Endothelial cell of umbilical vein (primary cell): ENCODE results near the gene MRPS6. TPM values are rescaled to one million over a fixed set of nuclear protein-coding genes. Genes with fewer than 3 reads are reported as not detected.

Experiments used
- BruUV-seq: library from RNA; stranded (reverse); fragments of 400-500 nt; replicated peaks from 2 replicates; lab custom pipeline; 2021; lab: Mats Ljungman, UMichigan
- CTCF ChIA-PET: fragments of 300-600, 350-600 bp; sonication (Branson Sonifier 250); formaldehyde crosslinking; loops from one replicate; lab custom pipeline; 2021; ENCODE audit warnings: antibody characterized with exemption, inconsistent platforms; lab: Charles Lee
- POLR2A ChIA-PET: fragments of 300-600, 350-600 bp; sonication (Branson Sonifier 250); formaldehyde crosslinking; loops from one replicate; lab custom pipeline; 2021; ENCODE audit warnings: antibody characterized with exemption, inconsistent platforms; lab: Charles Lee
- DNase-seq: peaks from one replicate; pipeline ENCODE4 v3.0.0-alpha.2; 2011; ENCODE audit warnings: low read depth, low spot score
- FAIRE-seq: peaks from 2 replicates; lab custom pipeline; 2011; peaks lifted over from hg19 to GRCh38; lab: Jason Lieb, UNC
- H2AFZ ChIP-seq: 2 replicates; pipeline ENCODE4 v1.6.0; 2012; ENCODE audit warnings: low read depth, low read length, control low read depth, inconsistent platforms
- H3K27ac ChIP-seq: 2 replicates; pipeline ENCODE4 v1.5.1; 2011; ENCODE audit warnings: low read depth, mild to moderate bottlenecking, control low read depth, low read length, moderate library complexity; ENCODE audit not compliant: insufficient read depth
- H3K27me3 ChIP-seq, 2 experiments: 2 replicates each; pipeline versions ENCODE4 v1.6.0 to v1.6.1; 2011; ENCODE audit warnings: low read length in 2 of 2, mixed read lengths in 1 of 2; ENCODE audit not compliant: control insufficient read depth in 2 of 2, insufficient read depth in 2 of 2
- H3K36me3 ChIP-seq, 2 experiments: 2 replicates in 1 of 2; 3 replicates in 1 of 2; pipeline ENCODE4 v1.5.1; 2011; ENCODE audit warnings: low read length in 2 of 2, mild to moderate bottlenecking in 1 of 2, moderate library complexity in 1 of 2; ENCODE audit not compliant: control insufficient read depth in 2 of 2, insufficient read depth in 2 of 2; ENCODE audit errors: extremely low read depth in 1 of 2
- H3K4me1 ChIP-seq: 3 replicates; pipeline ENCODE4 v1.5.1; 2011; ENCODE audit warnings: mild to moderate bottlenecking, low read length; ENCODE audit not compliant: control insufficient read depth, insufficient read depth; ENCODE audit errors: extremely low read depth
- H3K4me2 ChIP-seq: 2 replicates; pipeline ENCODE4 v1.6.1; 2011; ENCODE audit warnings: low read length, control low read depth, mixed read lengths; ENCODE audit not compliant: insufficient read depth
- H3K4me3 ChIP-seq, 3 experiments: fragments of 200-600 bp in 1 of 3; sonication (generic), shearing (Covaris generic) in 1 of 3; replicated peaks in 1 of 3; 2 replicates each; pipeline ENCODE4 v1.5.1; 2011 to 2016; ENCODE audit warnings: control low read depth in 3 of 3, low read length in 3 of 3, mild to moderate bottlenecking in 2 of 3, inconsistent platforms in 1 of 3, low read depth in 1 of 3, moderate library complexity in 1 of 3; ENCODE audit not compliant: insufficient read depth in 1 of 3
- H3K79me2 ChIP-seq: 2 replicates; pipeline ENCODE4 v1.6.0; 2012; ENCODE audit warnings: low read length, inconsistent platforms; ENCODE audit not compliant: control insufficient read depth, insufficient read depth
- H3K9ac ChIP-seq: replicated peaks from 2 replicates; pipeline ENCODE3; 2011; ENCODE audit warnings: low read length, control low read depth; ENCODE audit not compliant: insufficient read depth; ENCODE audit errors: extremely low read depth
- H3K9me1 ChIP-seq: replicated peaks from 3 replicates; pipeline ENCODE4 v1.6.0; 2011; ENCODE audit warnings: mild to moderate bottlenecking, low read length; ENCODE audit not compliant: control insufficient read depth, insufficient read depth; ENCODE audit errors: extremely low read depth
- H3K9me3 ChIP-seq: replicated peaks from 2 replicates; pipeline ENCODE4 v1.5.1; 2012; ENCODE audit warnings: low read length, inconsistent platforms; ENCODE audit not compliant: control insufficient read depth, insufficient read depth
- H4K20me1 ChIP-seq: replicated peaks from 2 replicates; pipeline ENCODE3; 2011; ENCODE audit warnings: mild to moderate bottlenecking, low read length; ENCODE audit not compliant: control insufficient read depth, insufficient read depth; ENCODE audit errors: extremely low read depth
- EZH2 ChIP-seq: IDR thresholded peaks from 2 replicates; pipeline ENCODE4 v1.6.1; 2012; ENCODE audit warnings: borderline replicate concordance, low read depth, mild to moderate bottlenecking, moderate library complexity, low read length, inconsistent platforms; ENCODE audit not compliant: severe bottlenecking
- FOS ChIP-seq: IDR thresholded peaks from 2 replicates; pipeline ENCODE4 v1.6.1; 2011; ENCODE audit warnings: mild to moderate bottlenecking, low read length, moderate library complexity, borderline replicate concordance; ENCODE audit not compliant: insufficient read depth
- MYC ChIP-seq: IDR thresholded peaks from one replicate; pipeline ENCODE4 v1.6.1; 2011; ENCODE audit warnings: mild to moderate bottlenecking, low read depth, low read length
- POLR2A ChIP-seq: IDR thresholded peaks from 2 replicates; pipeline ENCODE4 v1.6.1; 2012; ENCODE audit warnings: low read depth, mild to moderate bottlenecking, control low read depth, low read length
- POLR2AphosphoS5 ChIP-seq: IDR thresholded peaks from 2 replicates; pipeline ENCODE4 v1.6.1; 2012; ENCODE audit warnings: low read depth, mild to moderate bottlenecking, control low read depth, low read length, moderate library complexity; ENCODE audit not compliant: insufficient read depth
- dilution Hi-C: fragments of 300-500 bp; cut with MboI; formaldehyde crosslinking; loops from one replicate; pipeline ENCODE4 v1.15.0; 2019; ENCODE audit warnings: low sequenced_read_pairs; ENCODE audit not compliant: extremely low pct_ligation_motif_present
- intact Hi-C: fragments of 100-400 bp; cut with micrococcal nuclease; formaldehyde crosslinking; loops from one replicate; pipeline ENCODE4 v1.10.0; 2022
- polyA plus RNA-seq, 4 experiments: library from polyadenylated mRNA; depleted of rRNA in 3 of 4; stranded (reverse) in 3 of 4; unstranded in 1 of 4; fragments of >200 nt; gene quantifications; 2 replicates each; pipeline versions ENCODE4 v1.2.1 to v1.2.3, GENCODE V29; 2011 to 2012; ENCODE audit warnings: missing spikeins in 1 of 4
- total RNA-seq: library from RNA; stranded (reverse); gene quantifications from 2 replicates; pipeline ENCODE4 v1.2.3, GENCODE V29; 2021
- TF ChIP-seq, protein P1 (sequence below): IDR thresholded peaks from 2 replicates; pipeline ENCODE4 v1.6.1; 2011; ENCODE audit not compliant: insufficient read depth, insufficient read length
- TF ChIP-seq, protein P2 (sequence below), 2 donors: IDR thresholded peaks; 1 replicate in 1 of 2; 2 replicates in 1 of 2; pipeline ENCODE4 v1.5.1; 2011; ENCODE audit warnings: low read length in 2 of 2, mild to moderate bottlenecking in 2 of 2, moderate library complexity in 2 of 2, control low read depth in 1 of 2, inconsistent platforms in 1 of 2, low read depth in 1 of 2; ENCODE audit not compliant: insufficient read depth in 1 of 2; ENCODE audit errors: extremely low read depth in 1 of 2

The MRPS6 gene
- total and polyA plus RNA-seq, 2 donors (not counting 3 experiments of a cell fraction or from before 2014, with no cell fraction given) = 19.8 to 37.2 TPM

DNA sequence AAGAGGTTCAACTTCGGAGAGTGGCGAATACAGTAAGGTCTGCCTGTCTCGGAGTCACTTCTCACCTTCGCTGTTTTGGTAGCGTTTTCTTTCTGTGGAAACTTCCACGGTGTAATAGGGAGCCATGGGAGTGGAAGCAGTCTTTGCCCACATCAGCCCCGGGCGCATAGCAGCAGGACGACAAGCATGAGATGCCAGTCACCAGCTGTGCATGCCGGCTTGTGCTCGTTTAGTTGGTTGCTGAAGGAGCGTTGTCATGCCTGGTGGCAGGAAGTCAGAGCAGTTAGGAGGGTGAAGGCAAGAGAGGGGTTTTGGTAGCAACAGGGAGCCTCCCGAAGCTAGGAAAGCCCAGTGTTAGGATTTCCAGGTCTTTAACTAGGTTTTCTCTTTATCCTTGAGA is 58.8 kb downstream of the MRPS6 start:
- H3K36me3 ChIP-seq = peaks cover 0 to 4% of the 10 kb centered on the region in 2 experiments
- no peak for FAIRE-seq
- intact Hi-C loops = no loop called here
- no peak overlapping the region for H2AFZ ChIP-seq
- H3K27me3 ChIP-seq = no peaks in the 10 kb centered on the region
- no peak overlapping the region for H3K4me3 ChIP-seq
- H3K27ac ChIP-seq = no peak overlapping the region
- peaks cover 3% of the 10 kb centered on the region for H3K9me1 ChIP-seq
- H3K9me3 ChIP-seq = no peaks in the 10 kb centered on the region
- H3K4me2 ChIP-seq = no peak overlapping the region
- peaks cover 6% of the 10 kb centered on the region for H3K4me1 ChIP-seq
- H4K20me1 ChIP-seq = no peaks in the 10 kb centered on the region
- CTCF ChIA-PET = interaction anchor here (1.0 kb wide), 1 partner anchor 208 kb away, joined by 3 read pairs; no protein-coding TSS in a partner anchor
- no peak for TF ChIP-seq MYC
- TF ChIP-seq, protein P1, sequence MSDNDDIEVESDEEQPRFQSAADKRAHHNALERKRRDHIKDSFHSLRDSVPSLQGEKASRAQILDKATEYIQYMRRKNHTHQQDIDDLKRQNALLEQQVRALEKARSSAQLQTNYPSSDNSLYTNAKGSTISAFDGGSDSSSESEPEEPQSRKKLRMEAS = no peak
- no peak for TF ChIP-seq FOS
- TF ChIP-seq EZH2 = no peak
- no peak for TF ChIP-seq POLR2AphosphoS5
- TF ChIP-seq, protein P2, sequence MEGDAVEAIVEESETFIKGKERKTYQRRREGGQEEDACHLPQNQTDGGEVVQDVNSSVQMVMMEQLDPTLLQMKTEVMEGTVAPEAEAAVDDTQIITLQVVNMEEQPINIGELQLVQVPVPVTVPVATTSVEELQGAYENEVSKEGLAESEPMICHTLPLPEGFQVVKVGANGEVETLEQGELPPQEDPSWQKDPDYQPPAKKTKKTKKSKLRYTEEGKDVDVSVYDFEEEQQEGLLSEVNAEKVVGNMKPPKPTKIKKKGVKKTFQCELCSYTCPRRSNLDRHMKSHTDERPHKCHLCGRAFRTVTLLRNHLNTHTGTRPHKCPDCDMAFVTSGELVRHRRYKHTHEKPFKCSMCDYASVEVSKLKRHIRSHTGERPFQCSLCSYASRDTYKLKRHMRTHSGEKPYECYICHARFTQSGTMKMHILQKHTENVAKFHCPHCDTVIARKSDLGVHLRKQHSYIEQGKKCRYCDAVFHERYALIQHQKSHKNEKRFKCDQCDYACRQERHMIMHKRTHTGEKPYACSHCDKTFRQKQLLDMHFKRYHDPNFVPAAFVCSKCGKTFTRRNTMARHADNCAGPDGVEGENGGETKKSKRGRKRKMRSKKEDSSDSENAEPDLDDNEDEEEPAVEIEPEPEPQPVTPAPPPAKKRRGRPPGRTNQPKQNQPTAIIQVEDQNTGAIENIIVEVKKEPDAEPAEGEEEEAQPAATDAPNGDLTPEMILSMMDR (IDR thresholded peaks at IDR 0.05; ENCODE audit: extremely low read depth in 1 of 2, insufficient read depth in 1 of 2, low read depth in 1 of 2, low read length in 2 of 2) = no peak
- TF ChIP-seq POLR2A = no peak
- H3K9ac ChIP-seq = no peak overlapping the region
- no peak for DNase-seq
- H3K79me2 ChIP-seq = peaks cover 4% of the 10 kb centered on the region
- dilution Hi-C loops = no loop called here
- no TSS peak for BruUV-seq
- POLR2A ChIA-PET = no interaction called here
